Measurements from ENCODE around the gene SLC25A2. TPM values are rescaled to one million over a fixed set of nuclear protein-coding genes. Genes with fewer than 3 reads are reported as not detected.
"Not testable (repeated sequence)": the region's sequence is repeated elsewhere in the genome, so short reads cannot be mapped to it uniquely, and the experiment has no call there.

Gene SLC25A2
- total RNA-seq, 2 experiments from 2014 or later: 0.22 TPM; not detected in 1

DNA sequence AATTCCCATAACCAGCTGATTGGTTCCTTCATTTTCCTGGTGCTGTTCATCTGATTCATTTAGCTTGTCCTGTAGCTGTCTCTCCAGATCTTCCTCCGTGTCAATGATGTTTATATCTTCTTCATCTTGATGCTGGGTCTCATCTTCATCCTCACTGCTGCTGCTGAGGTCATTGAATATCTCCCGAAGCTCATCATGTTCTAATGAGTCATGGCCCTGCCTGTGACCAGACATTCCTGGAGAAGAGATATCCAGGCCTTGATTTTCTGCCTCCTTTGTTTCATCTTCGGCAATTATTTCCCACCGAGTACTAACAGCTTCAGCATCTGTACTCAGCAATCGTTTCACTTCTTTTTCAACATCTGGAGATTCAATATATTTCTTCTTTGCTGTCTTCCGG lies 15.4 kb upstream of the SLC25A2 start:
- POLR2A ChIA-PET: interaction anchor here (1.2 to 2.7 kb wide), 2 partner anchors 239 to 317 kb away, joined by 3 to 14 read pairs; no protein-coding TSS in a partner anchor
- Histone ChIP-seq H3K4me3 (ENCODE audit: low read length) (no peak overlapping the region), H3K9me3 (ENCODE audit: control insufficient read depth in 1 of 2, insufficient read depth in 1 of 2, low read length in 2 of 2) (peaks cover 43 to 74% of the 10 kb centered on the region in 2 experiments), H3K4me1 (ENCODE audit: insufficient read depth, low read length) (peaks cover 14% of the 10 kb centered on the region), H3K27me3 (ENCODE audit: control insufficient read depth in 1 of 2, insufficient read depth in 2 of 2, low read length in 2 of 2) (no peaks in the 10 kb centered on the region), H3K36me3 (ENCODE audit: insufficient read depth, low read length) (peaks cover 13% of the 10 kb centered on the region), H3K27ac (ENCODE audit: low read depth in 1 of 2, low read length in 2 of 2) (no peak overlapping the region)
- intact Hi-C loops (cut with DNase I, micrococcal nuclease): no loop called here
- Mint-ChIP-seq H3K27me3 (no peaks in the 10 kb centered on the region), H3K4me1 (ENCODE audit: low read depth) (peaks cover 41% of the 10 kb centered on the region), H3K4me3 (peak overlapping the region; percentile 95), H3K36me3 (ENCODE audit: low read depth) (peaks cover 85% of the 10 kb centered on the region), H3K27ac (peak overlapping the region; percentile 97), H3K9me3 (peaks cover 24% of the 10 kb centered on the region)
- CTCF ChIA-PET: interaction anchor here (1.0 to 2.9 kb wide), 8 partner anchors 23 to 248 kb away, joined by 3 to 23 read pairs (median 5); partner anchors contain the start of genes PCDHGA10 and PCDHGB4
- no peak for TF ChIP-seq CTCF (IDR thresholded peaks at IDR 0.05)
- DNase-seq: no peak
- no peak for ATAC-seq (ENCODE audit: poor library complexity)

DNA sequence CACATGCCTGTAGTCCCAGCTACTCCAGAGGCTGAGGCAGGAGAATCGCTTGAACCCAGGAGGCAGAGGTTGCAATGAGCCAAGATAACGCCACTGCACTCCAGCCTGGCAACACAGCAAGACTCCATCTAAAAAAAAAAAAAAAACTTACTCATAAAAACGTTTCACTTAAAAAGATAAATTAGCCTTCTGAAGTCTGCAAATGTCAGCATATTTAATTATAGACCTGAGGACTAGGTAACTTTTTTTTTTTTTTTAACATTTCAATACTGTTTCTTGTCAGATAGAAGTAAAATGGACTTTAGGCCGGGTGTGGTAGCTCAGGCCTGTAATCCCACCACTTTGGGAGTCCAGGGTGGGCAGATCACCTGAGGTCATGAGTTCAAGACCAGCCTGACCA lies 13.1 kb upstream of the SLC25A2 start:
- Mint-ChIP-seq H3K4me1 (ENCODE audit: low read depth) (peaks cover 41% of the 10 kb centered on the region), H3K36me3 (ENCODE audit: low read depth) (peaks cover 96% of the 10 kb centered on the region), H3K9me3 (peaks cover 29% of the 10 kb centered on the region)
- POLR2A ChIA-PET; H3K4me3 Mint-ChIP-seq; ATAC-seq (ENCODE audit: poor library complexity); DNase-seq; H3K27ac Mint-ChIP-seq; H3K27ac ChIP-seq (ENCODE audit: low read depth in 1 of 2, low read length in 2 of 2); H3K27me3 Mint-ChIP-seq; H3K4me3 ChIP-seq (ENCODE audit: low read length); intact Hi-C loops (cut with DNase I, micrococcal nuclease); H3K27me3 ChIP-seq (ENCODE audit: control insufficient read depth in 1 of 2, insufficient read depth in 2 of 2, low read length in 2 of 2): not testable (repeated sequence)
- Histone ChIP-seq H3K36me3 (ENCODE audit: insufficient read depth, low read length) (peaks cover 13% of the 10 kb centered on the region), H3K4me1 (ENCODE audit: insufficient read depth, low read length) (peaks cover 14% of the 10 kb centered on the region), H3K9me3 (ENCODE audit: control insufficient read depth in 1 of 2, insufficient read depth in 1 of 2, low read length in 2 of 2) (peaks cover 49 to 90% of the 10 kb centered on the region in 2 experiments)
- CTCF ChIA-PET: interaction anchor here (0.7 to 1.5 kb wide), 3 partner anchors 95 to 321 kb away, joined by 3 read pairs; partner anchors contain the start of gene PCDHGA11

DNA sequence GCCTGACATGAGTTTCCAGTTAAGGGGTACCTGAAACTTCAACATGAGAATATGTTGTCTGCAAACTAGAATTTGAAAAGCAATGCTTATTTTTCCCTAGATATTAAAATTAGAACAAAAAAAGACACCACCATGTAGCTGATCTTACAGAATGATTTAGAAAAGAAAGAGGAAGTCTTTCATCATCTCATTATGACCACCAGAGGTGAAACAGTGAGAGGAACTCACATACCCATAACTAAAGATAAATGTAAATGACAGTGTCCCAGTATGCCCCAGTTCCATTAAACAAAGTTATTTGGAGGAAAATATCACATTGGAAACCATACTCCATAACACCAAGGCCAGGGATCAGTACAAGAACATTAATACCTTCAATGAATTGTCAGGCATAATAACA lies 9.9 kb upstream of the SLC25A2 start:
- POLR2A ChIA-PET: no interaction called here
- CTCF ChIA-PET: no interaction called here

More for the DNA sequence above, 9.9 kb upstream of the SLC25A2 start:
- H3K4me1 ChIP-seq (ENCODE audit: insufficient read depth, low read length): no peaks in the 10 kb centered on the region
- peaks cover 2% of the 10 kb centered on the region for H3K36me3 ChIP-seq (ENCODE audit: insufficient read depth, low read length)
- H3K27me3 Mint-ChIP-seq: no peaks in the 10 kb centered on the region
- H3K9me3 ChIP-seq (ENCODE audit: control insufficient read depth in 1 of 2, insufficient read depth in 1 of 2, low read length in 2 of 2): peaks cover 34 to 87% of the 10 kb centered on the region in 2 experiments
- no peaks in the 10 kb centered on the region for H3K27me3 ChIP-seq (ENCODE audit: control insufficient read depth in 1 of 2, insufficient read depth in 2 of 2, low read length in 2 of 2)
- no peak overlapping the region for H3K27ac ChIP-seq (ENCODE audit: low read depth in 1 of 2, low read length in 2 of 2)
- H3K9me3 Mint-ChIP-seq: peaks cover 30% of the 10 kb centered on the region
- no peak for TF ChIP-seq CTCF (IDR thresholded peaks at IDR 0.05)
- H3K4me3 Mint-ChIP-seq: no peak overlapping the region
- H3K4me3 ChIP-seq (ENCODE audit: low read length): no peak overlapping the region
- ATAC-seq (ENCODE audit: poor library complexity) (no peak), DNase-seq (no peak)
- intact Hi-C loops (cut with DNase I, micrococcal nuclease): no loop called here
- H3K27ac Mint-ChIP-seq: no peak overlapping the region
- peaks cover 96% of the 10 kb centered on the region for H3K36me3 Mint-ChIP-seq (ENCODE audit: low read depth)
- H3K4me1 Mint-ChIP-seq (ENCODE audit: low read depth): peaks cover 16% of the 10 kb centered on the region
